Activated T-cell treated with anti-CD3 and anti-CD28 coated beads, Interleukin-2, amount 50 U/mL, for 4 hours (primary cell): ENCODE measurements around the gene TPRX2. TPM values are rescaled to one million over a fixed set of nuclear protein-coding genes. Genes with fewer than 3 reads are reported as not detected.
A peak's percentile ranks its signal among the peaks of the same experiment; 100 is the strongest.
"Not testable (repeated sequence)": the region's sequence is repeated elsewhere in the genome, so short reads cannot be mapped to it uniquely, and the experiment has no call there.

Experiments
- ATAC-seq, 2 donors: fragments of 200-7000 bp; cut with Tn5 transposase; one replicate each; pipeline ENCODE4 v1.10.0; 2021
- DNase-seq: peaks from one replicate; pipeline ENCODE4 v3.0.0-alpha.2; 2020
- H3K27me3 Mint-ChIP-seq: one replicate; pipeline ENCODE4 v1.8.0; 2021; ENCODE audit warnings: low read depth, mixed read lengths
- H3K36me3 Mint-ChIP-seq: one replicate; pipeline ENCODE4 v1.8.0; 2022; ENCODE audit warnings: mixed read lengths; ENCODE audit not compliant: insufficient read depth
- H3K4me1 Mint-ChIP-seq: one replicate; pipeline ENCODE4 v1.8.0; 2021; ENCODE audit warnings: low read depth, mixed read lengths
- H3K4me3 Mint-ChIP-seq: one replicate; pipeline ENCODE4 v1.8.0; 2021; ENCODE audit warnings: mild to moderate bottlenecking, moderate library complexity, mixed read lengths
- H3K9me3 Mint-ChIP-seq: one replicate; pipeline ENCODE4 v1.8.0; 2021; ENCODE audit warnings: mixed read lengths
- total RNA-seq, 3 donors: library from RNA; stranded (reverse); gene quantifications; one replicate each; pipeline ENCODE4 v1.2.1, GENCODE V29; 2021

Gene TPRX2, protein sequence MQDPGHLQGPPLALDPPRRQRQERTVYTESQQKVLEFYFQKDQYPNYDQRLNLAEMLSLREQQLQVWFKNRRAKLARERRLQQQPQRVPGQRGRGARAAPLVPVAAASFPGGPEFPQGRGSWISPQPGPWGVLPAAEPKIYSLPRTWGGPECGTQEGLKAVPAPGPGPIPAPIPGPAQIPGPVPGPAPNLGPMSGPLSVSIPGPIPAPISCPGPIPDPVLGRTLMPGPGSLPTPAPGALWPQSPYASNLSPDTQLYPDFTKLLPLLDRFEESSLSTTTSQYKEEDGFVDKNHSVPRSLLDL
- not detected for total RNA-seq

DNA sequence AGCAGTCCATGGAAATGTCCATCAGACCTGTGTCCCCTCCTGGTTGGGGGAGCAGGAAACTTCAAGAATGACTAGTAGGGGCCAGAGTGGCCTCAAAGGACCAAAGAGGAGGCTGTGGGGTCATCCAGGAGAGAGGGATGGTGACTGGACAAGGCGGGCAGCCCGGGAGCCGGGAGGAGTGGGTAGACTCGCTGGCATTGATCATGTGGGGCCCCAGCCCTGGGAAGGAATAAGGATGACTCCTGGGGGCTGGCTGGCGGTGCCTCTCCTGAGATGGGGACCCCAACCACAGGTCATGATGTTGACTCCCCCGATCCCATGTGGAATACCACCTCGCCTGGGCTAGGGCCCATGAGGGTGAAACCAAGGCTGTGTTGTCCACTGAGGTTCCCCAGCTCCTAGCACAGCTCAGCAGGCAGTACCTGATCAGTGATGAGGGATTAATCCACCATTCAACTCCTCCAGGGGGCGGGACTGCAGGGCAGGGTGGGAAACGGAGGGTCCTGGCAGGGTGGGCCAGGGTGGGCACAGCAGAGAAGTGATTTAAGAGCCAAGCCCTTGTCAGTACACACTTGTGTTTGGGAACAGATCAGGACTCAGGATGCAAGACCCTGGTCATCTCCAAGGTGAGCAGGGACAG is at the start of gene TPRX2:
TPRX2 (plus strand) TSS at position 590 of the 640 bp plus-strand sequence; CDS start at position 602, 12 bp downstream.
- H3K27me3 Mint-ChIP-seq: peaks cover 24% of the 10 kb centered on the region
- ATAC-seq, H3K4me3 Mint-ChIP-seq, H3K4me1 Mint-ChIP-seq, H3K36me3 Mint-ChIP-seq, DNase-seq, H3K9me3 Mint-ChIP-seq: not testable (repeated sequence)

DNA sequence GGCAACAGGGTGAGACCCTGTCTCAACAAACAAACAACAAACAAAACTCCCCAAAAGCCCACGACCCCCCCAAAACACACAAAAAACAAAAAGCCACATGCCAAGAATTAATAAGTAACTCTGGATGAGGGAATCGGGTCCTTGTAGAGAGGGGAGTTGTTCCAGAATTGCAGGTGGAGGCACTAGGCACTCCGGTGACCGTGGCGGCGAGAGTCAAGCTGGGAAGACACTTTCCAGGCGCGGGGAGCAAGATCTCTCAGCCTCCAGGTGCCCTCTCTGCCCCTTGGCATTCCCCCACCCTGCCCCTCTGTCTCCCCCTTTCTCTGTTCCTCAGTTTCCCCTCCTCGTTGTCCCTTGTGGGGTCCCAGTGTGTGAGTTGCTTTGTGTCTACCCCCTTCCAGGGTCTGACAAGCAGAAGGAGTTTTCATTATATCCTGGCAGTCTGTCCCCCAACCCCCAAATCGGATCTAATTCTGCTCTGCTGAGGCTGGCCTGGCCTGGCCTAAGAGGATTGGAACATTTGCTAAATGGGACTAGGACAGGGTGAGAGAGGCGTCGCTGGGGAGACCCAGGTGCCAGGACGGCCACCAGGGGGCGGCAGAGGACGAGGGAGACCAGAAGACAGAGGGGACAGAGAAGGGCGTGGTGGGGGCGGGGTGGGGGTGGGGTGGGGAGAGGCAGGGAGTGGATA is 45.6 kb upstream of the TPRX2 start:
- ATAC-seq (peak; percentile 81 to 84), DNase-seq (peak; percentile 76)
- H3K9me3 Mint-ChIP-seq: no peaks in the 10 kb centered on the region
- peaks cover 11% of the 10 kb centered on the region for H3K27me3 Mint-ChIP-seq
- H3K4me1 Mint-ChIP-seq: no peaks in the 10 kb centered on the region
- H3K4me3 Mint-ChIP-seq: no peak overlapping the region
- H3K36me3 Mint-ChIP-seq: no peaks in the 10 kb centered on the region

DNA sequence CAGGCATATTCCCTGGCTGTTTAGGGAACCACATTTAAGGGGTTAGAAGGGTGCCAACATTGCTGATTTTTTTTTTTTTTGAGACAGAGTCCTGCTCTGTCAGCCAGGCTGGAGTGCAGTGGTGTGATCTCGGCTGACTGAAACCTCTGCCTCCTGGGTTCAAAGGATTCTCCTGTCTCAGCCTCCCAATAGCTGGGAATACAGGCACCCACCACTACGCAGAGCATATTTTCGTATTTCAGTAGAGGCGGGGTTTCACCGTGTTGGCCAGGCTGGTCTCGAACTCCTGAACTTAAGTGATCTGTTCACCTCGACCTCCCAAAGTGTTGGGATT is 45.1 kb upstream of the TPRX2 start:
- DNase-seq: no peak
- no peak overlapping the region for H3K4me3 Mint-ChIP-seq
- no peaks in the 10 kb centered on the region for H3K4me1 Mint-ChIP-seq
- no peaks in the 10 kb centered on the region for H3K36me3 Mint-ChIP-seq
- peaks cover 17% of the 10 kb centered on the region for H3K27me3 Mint-ChIP-seq
- no peaks in the 10 kb centered on the region for H3K9me3 Mint-ChIP-seq
- ATAC-seq: no peak

DNA sequence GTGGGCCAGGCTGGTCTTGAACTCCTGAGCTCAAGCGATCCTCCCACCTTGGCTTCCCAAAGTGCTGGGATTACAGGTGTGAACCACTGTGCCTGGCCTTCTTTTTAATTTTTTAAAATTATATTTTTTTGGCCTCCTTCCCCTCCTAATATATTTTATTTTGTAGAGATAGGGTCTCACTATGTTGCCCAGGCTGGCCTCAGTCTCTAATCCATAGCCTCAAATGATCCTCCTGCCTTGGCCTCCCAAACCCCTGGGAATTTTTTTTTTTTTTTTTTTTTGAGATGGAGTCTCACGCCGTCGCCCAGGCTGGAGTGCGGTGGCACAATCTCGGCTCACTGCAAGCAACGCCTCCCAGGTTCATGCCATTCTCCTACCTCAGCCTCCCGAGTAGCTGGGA is 42.8 kb upstream of the TPRX2 start:
- DNase-seq, ATAC-seq, H3K36me3 Mint-ChIP-seq, H3K9me3 Mint-ChIP-seq, H3K4me1 Mint-ChIP-seq, H3K4me3 Mint-ChIP-seq: not testable (repeated sequence)
- H3K27me3 Mint-ChIP-seq: peaks cover 33% of the 10 kb centered on the region

DNA sequence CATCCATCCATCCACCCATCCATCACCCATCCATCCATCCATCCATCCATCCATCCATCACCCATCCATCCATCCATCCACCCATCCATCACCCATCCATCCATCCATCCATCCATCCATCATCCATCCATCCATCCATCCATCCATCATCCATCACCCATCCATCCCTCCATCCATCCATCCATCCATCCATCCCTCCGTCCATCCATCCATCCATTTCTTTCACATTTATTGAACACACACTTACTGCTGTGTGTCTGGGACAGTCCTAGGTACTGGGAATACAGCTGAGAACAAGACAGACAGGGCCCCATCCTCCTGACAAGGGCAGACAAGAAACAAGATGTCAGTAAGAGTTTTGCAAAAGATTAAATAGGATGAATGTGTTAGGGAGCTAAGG is 40.8 kb upstream of the TPRX2 start:
- H3K4me3 Mint-ChIP-seq, H3K9me3 Mint-ChIP-seq, H3K4me1 Mint-ChIP-seq, H3K36me3 Mint-ChIP-seq, DNase-seq, ATAC-seq: not testable (repeated sequence)
- H3K27me3 Mint-ChIP-seq: peaks cover 44% of the 10 kb centered on the region

DNA sequence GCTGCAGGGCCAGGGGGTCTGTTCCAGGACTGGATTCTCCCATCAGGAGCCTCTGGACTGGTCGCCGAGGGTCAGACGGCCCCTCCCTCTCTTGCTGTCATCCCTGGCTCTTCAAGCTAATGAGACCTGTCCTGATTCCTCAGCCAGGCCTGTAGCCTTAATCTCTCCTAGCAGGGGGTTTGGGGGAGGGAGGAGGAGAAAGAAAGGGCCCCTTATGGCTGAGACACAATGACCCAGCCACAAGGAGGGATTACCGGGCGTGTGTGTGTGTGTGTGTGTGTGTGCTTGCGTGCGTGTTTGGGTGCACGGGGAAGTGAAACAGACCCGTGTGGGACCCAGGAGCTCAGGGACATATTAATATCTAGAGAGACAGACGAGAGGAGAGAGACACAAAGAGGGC is 39.2 kb upstream of the TPRX2 start:
- no peak overlapping the region for H3K4me3 Mint-ChIP-seq
- peaks cover 41% of the 10 kb centered on the region for H3K27me3 Mint-ChIP-seq
- no peak for DNase-seq
- no peak for ATAC-seq
- H3K9me3 Mint-ChIP-seq: no peaks in the 10 kb centered on the region
- H3K4me1 Mint-ChIP-seq: peaks cover 4% of the 10 kb centered on the region
- no peaks in the 10 kb centered on the region for H3K36me3 Mint-ChIP-seq

DNA sequence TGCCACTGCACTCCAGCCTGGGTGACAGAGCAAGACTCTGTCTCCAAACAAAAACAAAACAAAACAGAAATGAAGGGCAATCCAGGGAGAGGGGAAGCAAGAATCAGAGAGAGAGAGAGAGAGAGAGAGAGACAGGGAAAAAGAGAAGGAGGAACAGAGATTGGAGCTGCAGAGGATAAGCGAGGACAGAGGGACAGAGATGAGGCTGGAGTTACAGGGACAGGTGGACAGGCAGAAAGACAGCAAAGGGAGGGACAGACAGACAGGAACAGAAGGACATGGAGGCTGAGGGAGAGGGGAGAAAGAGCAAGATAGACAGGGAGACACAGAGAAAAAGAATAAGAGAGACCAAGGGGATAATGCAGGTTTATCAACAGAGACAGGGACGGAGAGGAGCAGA is 38.6 kb upstream of the TPRX2 start:
- H3K27me3 Mint-ChIP-seq: peaks cover 41% of the 10 kb centered on the region
- H3K4me3 Mint-ChIP-seq: no peak overlapping the region
- peaks cover 4% of the 10 kb centered on the region for H3K4me1 Mint-ChIP-seq
- ATAC-seq (no peak), DNase-seq (no peak)
- H3K9me3 Mint-ChIP-seq: no peaks in the 10 kb centered on the region
- H3K36me3 Mint-ChIP-seq: no peaks in the 10 kb centered on the region

DNA sequence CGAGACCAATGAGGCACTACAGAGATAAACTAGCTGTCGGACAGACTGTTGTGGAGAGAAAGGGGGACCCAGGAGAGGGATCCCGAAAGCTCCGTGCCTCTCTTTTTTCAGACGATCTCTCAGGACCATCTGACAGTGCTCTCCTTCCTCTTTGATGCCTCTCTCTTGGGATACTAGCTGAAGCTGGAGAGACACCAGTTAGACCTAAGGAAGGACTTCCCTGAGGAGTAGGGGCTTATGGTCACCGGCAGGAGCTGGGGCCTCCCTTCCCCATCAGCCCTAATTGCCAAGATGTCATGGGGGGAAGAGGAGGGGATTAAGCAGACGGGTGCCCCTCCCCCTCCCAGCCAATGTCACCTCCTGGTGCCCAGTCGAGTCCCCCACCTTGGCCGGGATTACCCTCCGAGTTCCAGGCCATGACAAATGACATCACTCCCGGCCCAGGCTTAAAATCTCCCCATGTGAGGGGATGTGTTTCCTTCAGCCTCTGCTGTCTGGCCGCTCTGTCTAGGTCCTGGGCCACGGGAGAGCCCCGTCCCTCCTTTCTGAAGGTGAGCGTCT is 37.5 kb upstream of the TPRX2 start, which contains the start of gene CRX:
CRX (plus strand) TSS at position 478 of the 561 bp plus-strand sequence. CDS start 12,507 bp downstream, outside the sequence.
- Mint-ChIP-seq H3K27me3 (peaks cover 41% of the 10 kb centered on the region), H3K9me3 (no peaks in the 10 kb centered on the region), H3K4me1 (peaks cover 4% of the 10 kb centered on the region), H3K4me3 (no peak within 1 kb of the TSS), H3K36me3 (no peaks in the 10 kb centered on the region)
- ATAC-seq (no peak), DNase-seq (no peak)

DNA sequence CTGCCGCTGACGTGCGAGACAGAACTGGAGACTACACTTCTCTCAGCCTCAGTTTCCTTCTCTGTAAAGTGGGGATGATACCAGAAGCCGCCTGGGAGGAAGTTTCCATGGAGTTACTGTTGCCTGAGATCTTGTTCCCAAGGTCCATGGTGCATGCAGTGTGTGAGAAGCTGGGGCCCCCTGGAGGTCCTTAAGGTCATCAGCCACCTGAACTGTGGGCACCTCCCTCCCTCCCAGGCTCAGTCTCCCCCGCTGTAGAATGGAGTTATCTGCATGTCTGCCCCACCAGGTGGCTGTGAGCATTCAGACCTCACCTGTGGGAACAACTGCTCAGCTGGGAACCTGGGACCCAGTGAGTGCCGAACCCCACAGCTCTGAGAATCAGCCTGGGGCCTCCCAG is 34.6 kb upstream of the TPRX2 start:
- peaks cover 27% of the 10 kb centered on the region for H3K27me3 Mint-ChIP-seq
- H3K9me3 Mint-ChIP-seq: no peaks in the 10 kb centered on the region
- ATAC-seq: no peak
- no peak for DNase-seq
- no peak overlapping the region for H3K4me3 Mint-ChIP-seq
- H3K36me3 Mint-ChIP-seq: no peaks in the 10 kb centered on the region
- peaks cover 4% of the 10 kb centered on the region for H3K4me1 Mint-ChIP-seq

DNA sequence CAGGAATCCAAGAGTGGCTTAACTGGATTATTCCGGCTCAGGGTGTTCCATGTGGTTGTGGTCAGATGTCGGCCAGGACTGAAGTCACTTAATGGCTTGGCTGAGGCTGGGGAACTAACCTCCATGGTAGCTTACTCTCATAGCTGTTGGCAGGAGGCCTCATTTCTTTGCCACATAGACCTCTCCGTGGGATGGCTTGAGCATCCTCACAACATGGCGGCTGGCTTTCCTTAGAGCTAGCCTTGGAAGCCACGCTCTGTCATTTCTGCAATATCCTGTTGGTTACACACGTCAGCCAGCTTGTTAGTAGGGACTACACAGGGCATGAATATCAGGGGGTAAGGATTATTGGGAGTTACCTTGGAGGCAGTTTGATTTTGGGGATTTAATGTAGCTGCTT is 32.2 kb upstream of the TPRX2 start:
- H3K36me3 Mint-ChIP-seq: no peaks in the 10 kb centered on the region
- DNase-seq: no peak
- ATAC-seq: no peak
- peaks cover 7% of the 10 kb centered on the region for H3K27me3 Mint-ChIP-seq
- no peak overlapping the region for H3K4me3 Mint-ChIP-seq
- no peaks in the 10 kb centered on the region for H3K4me1 Mint-ChIP-seq
- no peaks in the 10 kb centered on the region for H3K9me3 Mint-ChIP-seq

DNA sequence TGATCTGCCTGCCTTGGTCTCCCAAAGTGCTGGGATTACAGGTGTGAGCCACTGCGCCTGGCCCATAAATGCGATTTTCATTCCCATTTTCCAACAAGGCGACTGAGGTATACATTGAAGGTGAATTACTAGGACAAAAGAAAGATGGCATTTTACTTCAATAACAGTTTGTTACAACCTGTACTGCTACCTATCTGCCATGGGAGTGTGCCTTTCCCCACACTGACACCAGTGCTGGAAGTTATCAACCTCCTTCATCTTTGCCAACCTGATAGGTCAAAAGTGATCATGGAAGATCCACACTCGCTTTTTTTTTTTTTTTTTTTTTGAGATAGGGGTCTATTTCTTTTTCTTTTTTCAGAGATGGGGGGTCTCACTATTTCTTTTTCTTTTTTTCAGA is 26.3 kb upstream of the TPRX2 start:
- no peak overlapping the region for H3K4me3 Mint-ChIP-seq
- no peaks in the 10 kb centered on the region for H3K9me3 Mint-ChIP-seq
- DNase-seq (no peak), ATAC-seq (no peak)
- H3K36me3 Mint-ChIP-seq: no peaks in the 10 kb centered on the region
- no peaks in the 10 kb centered on the region for H3K4me1 Mint-ChIP-seq
- H3K27me3 Mint-ChIP-seq: peaks cover 8% of the 10 kb centered on the region

DNA sequence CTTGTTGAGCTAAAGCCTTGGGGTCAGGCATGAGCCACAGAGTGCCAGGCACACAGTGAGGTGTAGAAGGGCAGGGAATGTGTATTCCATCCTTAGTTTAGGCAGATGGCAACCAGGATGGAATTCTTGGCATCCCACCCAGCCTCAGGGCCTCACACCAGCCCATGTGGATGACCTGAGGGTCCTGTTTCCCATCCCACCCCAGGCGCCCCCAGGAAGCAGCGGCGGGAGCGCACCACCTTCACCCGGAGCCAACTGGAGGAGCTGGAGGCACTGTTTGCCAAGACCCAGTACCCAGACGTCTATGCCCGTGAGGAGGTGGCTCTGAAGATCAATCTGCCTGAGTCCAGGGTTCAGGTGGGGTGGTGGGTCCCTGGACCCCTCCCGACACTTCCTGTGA is 23.0 kb upstream of the TPRX2 start:
- DNase-seq (no peak), ATAC-seq (no peak)
- Mint-ChIP-seq H3K36me3 (no peaks in the 10 kb centered on the region), H3K27me3 (peaks cover 5% of the 10 kb centered on the region), H3K9me3 (no peaks in the 10 kb centered on the region), H3K4me3 (no peak overlapping the region), H3K4me1 (no peaks in the 10 kb centered on the region)

DNA sequence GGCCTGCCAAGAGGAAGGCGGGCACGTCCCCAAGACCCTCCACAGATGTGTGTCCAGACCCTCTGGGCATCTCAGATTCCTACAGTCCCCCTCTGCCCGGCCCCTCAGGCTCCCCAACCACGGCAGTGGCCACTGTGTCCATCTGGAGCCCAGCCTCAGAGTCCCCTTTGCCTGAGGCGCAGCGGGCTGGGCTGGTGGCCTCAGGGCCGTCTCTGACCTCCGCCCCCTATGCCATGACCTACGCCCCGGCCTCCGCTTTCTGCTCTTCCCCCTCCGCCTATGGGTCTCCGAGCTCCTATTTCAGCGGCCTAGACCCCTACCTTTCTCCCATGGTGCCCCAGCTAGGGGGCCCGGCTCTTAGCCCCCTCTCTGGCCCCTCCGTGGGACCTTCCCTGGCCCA is 19.6 kb upstream of the TPRX2 start:
- Mint-ChIP-seq H3K27me3 (peaks cover 16% of the 10 kb centered on the region), H3K36me3 (no peaks in the 10 kb centered on the region), H3K4me1 (no peaks in the 10 kb centered on the region), H3K4me3 (no peak overlapping the region), H3K9me3 (no peaks in the 10 kb centered on the region)
- DNase-seq: no peak
- ATAC-seq: no peak

DNA sequence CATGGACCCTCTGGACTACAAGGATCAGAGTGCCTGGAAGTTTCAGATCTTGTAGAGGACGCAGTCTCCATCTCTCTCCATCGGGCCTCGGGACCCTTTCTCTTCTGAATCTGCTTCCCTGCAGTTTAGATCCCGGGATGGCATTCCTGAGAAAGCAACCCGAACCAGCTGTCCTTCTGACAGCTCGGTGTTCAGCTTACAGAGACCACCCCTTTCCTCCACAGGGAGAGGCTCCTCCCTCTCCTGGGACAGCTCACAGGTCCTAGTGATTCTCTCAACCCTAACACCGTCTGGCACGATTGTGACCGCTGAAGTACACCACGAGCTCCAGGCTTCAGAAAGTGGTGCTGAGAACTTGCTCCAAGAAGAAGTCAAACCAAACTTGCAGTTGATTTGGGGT is 19.1 kb upstream of the TPRX2 start:
- ATAC-seq: no peak
- Mint-ChIP-seq H3K9me3 (no peaks in the 10 kb centered on the region), H3K27me3 (peaks cover 17% of the 10 kb centered on the region), H3K4me1 (no peaks in the 10 kb centered on the region), H3K36me3 (no peaks in the 10 kb centered on the region), H3K4me3 (no peak overlapping the region)
- no peak for DNase-seq
